GM23248 (cell line): ENCODE results near the gene SRR. TPM values are rescaled to one million over a fixed set of nuclear protein-coding genes. Genes with fewer than 3 reads are reported as not detected.

ENCODE experiments used
- DNase-seq: peaks from one replicate; pipeline ENCODE4 v3.0.0-alpha.2; 2015
- H2AFZ ChIP-seq: fragments of 200-600 bp; sonication (generic); 2 replicates; pipeline ENCODE4 v1.6.1; 2016; ENCODE audit warnings: antibody characterized with exemption
- H3F3A ChIP-seq: fragments of 200-600 bp; sonication (generic); 2 replicates; pipeline ENCODE4 v1.6.1; 2016; ENCODE audit warnings: mild to moderate bottlenecking, antibody characterized with exemption, mixed run types; ENCODE audit not compliant: insufficient read depth
- H3K27ac ChIP-seq: fragments of 200-600 bp; sonication (generic); 2 replicates; pipeline ENCODE4 v1.5.1; 2016; ENCODE audit warnings: mild to moderate bottlenecking
- H3K27me3 ChIP-seq: fragments of 200-600 bp; sonication (generic); replicated peaks from 2 replicates; pipeline ENCODE4 v1.6.1; 2016; ENCODE audit warnings: mild to moderate bottlenecking; ENCODE audit not compliant: insufficient read depth
- H3K36me3 ChIP-seq: fragments of 200-600 bp; sonication (generic); 2 replicates; pipeline ENCODE4 v1.6.1; 2016; ENCODE audit warnings: low read depth, mild to moderate bottlenecking
- H3K4me1 ChIP-seq: fragments of 200-600 bp; sonication (generic); 2 replicates; pipeline ENCODE4 v1.6.1; 2016; ENCODE audit warnings: mild to moderate bottlenecking; ENCODE audit not compliant: insufficient read depth
- H3K4me2 ChIP-seq: fragments of 200-600 bp; sonication (generic); one replicate; pipeline ENCODE4 v1.6.1; 2016; ENCODE audit warnings: mild to moderate bottlenecking; ENCODE audit not compliant: unreplicated experiment
- H3K4me3 ChIP-seq: fragments of 200-600 bp; sonication (generic); 2 replicates; pipeline ENCODE4 v1.5.1; 2016; ENCODE audit warnings: mild to moderate bottlenecking
- H3K79me2 ChIP-seq: fragments of 200-600 bp; sonication (generic); 2 replicates; pipeline ENCODE4 v1.6.1; 2016; ENCODE audit warnings: mild to moderate bottlenecking; ENCODE audit not compliant: insufficient read depth
- H3K9ac ChIP-seq: fragments of 200-600 bp; sonication (generic); 2 replicates; pipeline ENCODE4 v1.6.1; 2016; ENCODE audit warnings: mild to moderate bottlenecking
- H3K9me2 ChIP-seq: fragments of 200-600 bp; sonication (generic); 2 replicates; pipeline ENCODE4 v1.6.1; 2016; ENCODE audit warnings: mixed run types, mild to moderate bottlenecking, moderate library complexity; ENCODE audit not compliant: insufficient read depth
- H3K9me3 ChIP-seq: fragments of 200-600 bp; sonication (generic); one replicate; pipeline ENCODE4 v1.6.1; 2017; ENCODE audit warnings: low read depth
- H4K20me1 ChIP-seq: fragments of 200-600 bp; sonication (generic); 2 replicates; pipeline ENCODE4 v1.6.0; 2016; ENCODE audit not compliant: insufficient read depth
- EZH2 ChIP-seq: fragments of 200-600 bp; sonication (generic); IDR thresholded peaks from 2 replicates; pipeline ENCODE4 v1.6.1; 2018; ENCODE audit warnings: antibody characterized with exemption, mild to moderate bottlenecking; ENCODE audit not compliant: insufficient read depth, poor library complexity, severe bottlenecking
- EZH2phosphoT487 ChIP-seq: fragments of 200-600 bp; sonication (generic); IDR thresholded peaks from 2 replicates; pipeline ENCODE4 v1.6.1; 2018; ENCODE audit warnings: antibody characterized with exemption, moderate library complexity, mild to moderate bottlenecking, low read depth; ENCODE audit not compliant: insufficient read depth
- whole genome bisulfite sequencing, 2 experiments: methylation state at CpG; one replicate each; pipeline ENCODE4 v1.1.6; 2015 to 2017; ENCODE audit warnings: low lambda C conversion rate in 2 of 2, low coverage in 1 of 2; ENCODE audit errors: missing lambda C conversion rate in 2 of 2; 5-methylcytosine and 5-hydroxymethylcytosine counted together
- in situ Hi-C: fragments of 300-500 bp; cut with MboI; formaldehyde crosslinking; loops from 2 replicates; pipeline ENCODE4 v1.15.0; 2020
- polyA plus RNA-seq: library from polyadenylated mRNA; unstranded; fragments of >200 nt; fragmentation: Nextera tagmentation; extraction: Ambion mirVana; gene quantifications from 2 replicates; pipeline ENCODE4 v1.2.1, GENCODE V29; 2016
- total RNA-seq: library from RNA; depleted of rRNA; stranded (reverse); fragments of >200 nt; shearing (Covaris generic); gene quantifications from 2 replicates; pipeline ENCODE4 v1.2.3, GENCODE V29; 2014

Gene SRR
- total and polyA plus RNA-seq, 2 experiments from 2014 or later: 24.2 to 28.8 TPM

DNA sequence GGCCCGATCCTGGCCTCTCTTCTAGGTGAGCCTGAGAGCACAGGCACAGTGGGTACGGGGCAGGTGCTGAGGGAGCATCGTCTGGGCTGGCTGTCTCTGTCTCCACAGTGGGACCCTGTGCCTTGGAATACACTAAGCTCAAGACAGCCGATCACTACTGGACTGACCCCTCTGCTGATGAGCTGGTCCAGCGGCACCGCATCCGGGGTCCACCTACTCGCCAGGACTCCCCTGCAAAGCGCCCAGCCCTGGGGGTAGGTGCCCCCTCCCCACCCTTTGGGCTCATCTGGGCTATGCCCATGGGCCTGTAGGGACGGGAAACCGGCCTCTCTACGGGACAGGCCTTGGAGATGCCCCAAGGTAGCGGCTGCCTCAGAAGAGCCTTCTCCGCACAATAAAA is 59.1 kb downstream of the SRR start:
- H3K36me3 ChIP-seq: no peaks in the 10 kb centered on the region
- H3K4me2 ChIP-seq: no peak overlapping the region
- in situ Hi-C loops: no loop called here
- TF ChIP-seq EZH2phosphoT487 (no peak), EZH2 (no peak)
- H4K20me1 ChIP-seq: no peaks in the 10 kb centered on the region
- no peaks in the 10 kb centered on the region for H3K27me3 ChIP-seq
- peaks cover 13% of the 10 kb centered on the region for H3F3A ChIP-seq
- H3K4me1 ChIP-seq: peaks cover 7% of the 10 kb centered on the region
- no peak overlapping the region for H3K4me3 ChIP-seq
- DNase-seq: no peak
- H3K79me2 ChIP-seq: no peaks in the 10 kb centered on the region
- H3K9me2 ChIP-seq: no peaks in the 10 kb centered on the region
- H3K9me3 ChIP-seq: no peaks in the 10 kb centered on the region
- 98 to 99% methylated on average over 12 to 14 of the region's 14 CpGs for WGBS, 2 experiments
- H2AFZ ChIP-seq: no peak overlapping the region
- H3K9ac ChIP-seq: no peak overlapping the region
- no peak overlapping the region for H3K27ac ChIP-seq

DNA sequence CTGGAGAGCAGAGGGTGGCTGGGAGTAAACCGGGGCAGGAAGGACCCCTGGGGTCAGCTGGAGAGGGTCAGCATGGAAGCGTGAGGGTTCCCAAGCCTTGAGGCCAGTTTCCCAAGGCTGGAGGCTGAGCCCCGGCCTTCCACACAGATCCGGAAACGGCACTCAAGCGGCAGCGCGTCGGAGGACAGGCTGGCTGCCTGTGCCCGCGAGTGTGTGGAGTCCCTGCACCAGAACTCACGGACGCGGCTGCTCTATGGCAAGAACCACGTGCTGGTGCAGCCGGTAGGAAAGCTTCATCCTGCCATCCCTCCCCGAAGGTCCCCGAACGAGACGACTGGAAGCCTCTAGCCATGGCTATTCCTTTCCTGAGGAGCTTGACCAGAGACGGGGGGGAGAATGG is 59.6 kb downstream of the SRR start:
- H3K4me2 ChIP-seq: no peak overlapping the region
- no peak overlapping the region for H2AFZ ChIP-seq
- no peaks in the 10 kb centered on the region for H3K79me2 ChIP-seq
- H3K36me3 ChIP-seq: no peaks in the 10 kb centered on the region
- no peak overlapping the region for H3K27ac ChIP-seq
- TF ChIP-seq EZH2 (no peak), EZH2phosphoT487 (no peak)
- no peak overlapping the region for H3K9ac ChIP-seq
- H3K9me3 ChIP-seq: no peaks in the 10 kb centered on the region
- peaks cover 10% of the 10 kb centered on the region for H3F3A ChIP-seq
- in situ Hi-C loops: no loop called here
- WGBS, 2 experiments: 96 to 99% methylated on average over 17 to 21 of the region's 21 CpGs
- no peak overlapping the region for H3K4me3 ChIP-seq
- H3K4me1 ChIP-seq: peaks cover 7% of the 10 kb centered on the region
- DNase-seq: no peak
- H3K9me2 ChIP-seq: no peaks in the 10 kb centered on the region
- no peaks in the 10 kb centered on the region for H3K27me3 ChIP-seq
- H4K20me1 ChIP-seq: no peaks in the 10 kb centered on the region

DNA sequence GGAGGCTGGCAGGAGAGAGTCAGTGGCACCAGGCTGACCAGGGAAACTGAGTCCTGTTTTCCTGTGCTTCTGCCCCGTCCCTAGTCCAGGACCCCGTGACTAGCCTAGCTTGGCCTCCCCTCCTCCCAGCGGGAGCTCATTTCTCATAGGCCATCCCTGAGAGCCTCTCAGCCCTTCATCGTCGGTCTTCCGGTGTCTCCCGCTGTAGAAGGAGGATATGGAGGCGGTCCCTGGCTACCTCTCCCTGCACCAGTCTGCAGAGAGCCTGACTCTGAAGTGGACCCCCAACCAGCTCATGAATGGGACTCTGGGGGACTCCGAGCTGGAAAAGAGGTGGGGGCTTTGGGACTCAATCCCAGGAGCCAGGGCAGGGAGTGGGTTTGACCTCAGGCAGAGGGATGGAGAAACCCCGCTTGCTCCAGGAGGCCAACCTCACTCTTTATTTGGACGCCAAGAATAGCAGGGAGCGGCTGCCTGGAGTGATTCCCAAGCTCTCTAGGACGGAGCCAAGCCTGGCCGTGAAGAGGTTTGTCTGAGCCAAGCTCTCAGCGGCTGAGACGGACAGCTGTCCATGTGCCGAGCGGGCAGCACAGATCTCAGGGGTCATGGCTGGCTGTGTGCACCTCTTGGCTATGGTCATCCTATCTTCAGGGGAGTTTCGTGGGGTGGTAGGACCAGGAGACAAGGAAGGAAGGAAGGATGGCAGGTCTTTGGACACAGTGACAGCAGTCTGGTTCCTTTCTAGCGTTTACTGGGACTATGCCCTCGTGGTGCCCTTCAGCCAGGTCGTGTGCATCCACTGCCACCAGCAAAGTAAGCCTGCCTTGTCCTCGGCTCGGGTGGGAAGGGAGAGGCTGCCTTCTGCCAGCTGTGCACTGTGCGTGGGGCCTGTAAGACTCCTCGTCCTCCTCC is 60.4 kb downstream of the SRR start:
- DNase-seq: no peak
- no peaks in the 10 kb centered on the region for H3K9me3 ChIP-seq
- no peaks in the 10 kb centered on the region for H3K27me3 ChIP-seq
- H3K4me2 ChIP-seq: no peak overlapping the region
- 66 to 70% methylated on average over 26 of the region's 26 CpGs for WGBS, 2 experiments
- no peaks in the 10 kb centered on the region for H4K20me1 ChIP-seq
- peaks cover 2% of the 10 kb centered on the region for H3F3A ChIP-seq
- H3K27ac ChIP-seq: no peak overlapping the region
- H3K4me3 ChIP-seq: no peak overlapping the region
- no peaks in the 10 kb centered on the region for H3K9me2 ChIP-seq
- H3K79me2 ChIP-seq: no peaks in the 10 kb centered on the region
- no peak for TF ChIP-seq EZH2phosphoT487
- TF ChIP-seq EZH2: no peak
- H3K9ac ChIP-seq: no peak overlapping the region
- no peaks in the 10 kb centered on the region for H3K36me3 ChIP-seq
- H2AFZ ChIP-seq: no peak overlapping the region
- in situ Hi-C loops: no loop called here
- H3K4me1 ChIP-seq: peaks cover 4% of the 10 kb centered on the region

DNA sequence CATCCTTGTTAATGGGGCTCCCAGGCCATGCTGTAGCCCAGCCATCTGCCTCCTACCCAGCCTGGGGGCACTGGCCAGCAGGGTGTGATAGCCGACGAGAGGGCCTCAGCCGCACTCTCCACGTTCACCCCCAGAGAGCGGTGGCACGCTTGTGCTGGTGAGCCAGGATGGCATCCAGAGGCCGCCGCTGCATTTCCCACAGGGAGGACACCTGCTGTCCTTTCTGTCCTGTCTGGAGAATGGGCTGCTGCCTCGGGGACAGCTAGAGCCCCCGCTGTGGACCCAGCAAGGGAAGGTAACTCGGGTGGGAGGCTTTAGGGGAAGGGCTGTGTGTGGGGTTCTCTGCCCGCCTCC is 61.0 kb downstream of the SRR start:
- 85 to 89% methylated on average over 10 to 12 of the region's 12 CpGs for WGBS, 2 experiments
- Histone ChIP-seq H3K9ac (no peak overlapping the region), H4K20me1 (no peaks in the 10 kb centered on the region), H3K4me1 (no peaks in the 10 kb centered on the region; the same call in 1 of the 2 replicates), H3K27ac (no peak overlapping the region), H3K27me3 (no peaks in the 10 kb centered on the region), H3K36me3 (no peaks in the 10 kb centered on the region), H3F3A (no peaks in the 10 kb centered on the region), H3K79me2 (no peaks in the 10 kb centered on the region), H3K4me3 (no peak overlapping the region), H2AFZ (no peak overlapping the region), H3K9me2 (no peaks in the 10 kb centered on the region), H3K9me3 (no peaks in the 10 kb centered on the region), H3K4me2 (no peak overlapping the region)
- no peak for TF ChIP-seq EZH2phosphoT487
- TF ChIP-seq EZH2: no peak
- in situ Hi-C loops: no loop called here
- no peak for DNase-seq
